Activated CD8-positive, alpha-beta T cell treated with anti-CD3 and anti-CD28 coated beads for 36 hours (primary cell): ENCODE measurements around the gene ZNF524. TPM values are rescaled to one million over a fixed set of nuclear protein-coding genes. Genes with fewer than 3 reads are reported as not detected.

Experiments
- ATAC-seq: fragments of 200-7000 bp; cut with Tn5 transposase; one replicate; pipeline ENCODE4 v1.10.0; 2021; ENCODE audit warnings: mild to moderate bottlenecking, moderate library complexity
- CTCF ChIA-PET: fragments of 350-600 bp; sonication (Branson Sonifier 250); formaldehyde crosslinking; loops from one replicate; lab custom pipeline; 2021; ENCODE audit warnings: antibody characterized with exemption; lab: Charles Lee
- POLR2A ChIA-PET: fragments of 350-600 bp; sonication (Branson Sonifier 250); formaldehyde crosslinking; loops from one replicate; lab custom pipeline; 2021; ENCODE audit warnings: antibody characterized with exemption; lab: Charles Lee
- DNase-seq: peaks from one replicate; pipeline ENCODE4 v3.0.0-alpha.2; 2020
- H3K27ac Mint-ChIP-seq: one replicate; pipeline ENCODE4 v1.8.0; 2021; ENCODE audit warnings: mild to moderate bottlenecking, mixed read lengths
- H3K27me3 Mint-ChIP-seq: one replicate; pipeline ENCODE4 v1.8.0; 2021; ENCODE audit warnings: mixed read lengths
- H3K36me3 Mint-ChIP-seq: one replicate; pipeline ENCODE4 v1.8.0; 2021; ENCODE audit warnings: low read depth, mixed read lengths
- H3K4me1 Mint-ChIP-seq: one replicate; pipeline ENCODE4 v1.8.0; 2021; ENCODE audit warnings: low read depth, mixed read lengths
- H3K4me3 Mint-ChIP-seq: one replicate; pipeline ENCODE4 v1.8.0; 2021; ENCODE audit warnings: mild to moderate bottlenecking, moderate library complexity, mixed read lengths
- H3K9me3 Mint-ChIP-seq: one replicate; pipeline ENCODE4 v1.8.0; 2021; ENCODE audit warnings: mixed read lengths
- intact Hi-C: fragments of 100-400 bp; cut with micrococcal nuclease; formaldehyde crosslinking; loops from one replicate; pipeline ENCODE4 v1.10.0; 2022
- total RNA-seq, 2 experiments: library from RNA; stranded (reverse); gene quantifications; one replicate each; pipeline ENCODE4 v1.2.3, GENCODE V29; 2021
- TF ChIP-seq, protein P1 (sequence below): fragments of 200-600 bp; IDR thresholded peaks from one replicate; pipeline ENCODE4 v1.8.0; 2022; ENCODE audit warnings: antibody characterized with exemption, mild to moderate bottlenecking

Gene ZNF524
- total RNA-seq, 2 experiments from 2014 or later: 11.0 to 12.3 TPM

DNA sequence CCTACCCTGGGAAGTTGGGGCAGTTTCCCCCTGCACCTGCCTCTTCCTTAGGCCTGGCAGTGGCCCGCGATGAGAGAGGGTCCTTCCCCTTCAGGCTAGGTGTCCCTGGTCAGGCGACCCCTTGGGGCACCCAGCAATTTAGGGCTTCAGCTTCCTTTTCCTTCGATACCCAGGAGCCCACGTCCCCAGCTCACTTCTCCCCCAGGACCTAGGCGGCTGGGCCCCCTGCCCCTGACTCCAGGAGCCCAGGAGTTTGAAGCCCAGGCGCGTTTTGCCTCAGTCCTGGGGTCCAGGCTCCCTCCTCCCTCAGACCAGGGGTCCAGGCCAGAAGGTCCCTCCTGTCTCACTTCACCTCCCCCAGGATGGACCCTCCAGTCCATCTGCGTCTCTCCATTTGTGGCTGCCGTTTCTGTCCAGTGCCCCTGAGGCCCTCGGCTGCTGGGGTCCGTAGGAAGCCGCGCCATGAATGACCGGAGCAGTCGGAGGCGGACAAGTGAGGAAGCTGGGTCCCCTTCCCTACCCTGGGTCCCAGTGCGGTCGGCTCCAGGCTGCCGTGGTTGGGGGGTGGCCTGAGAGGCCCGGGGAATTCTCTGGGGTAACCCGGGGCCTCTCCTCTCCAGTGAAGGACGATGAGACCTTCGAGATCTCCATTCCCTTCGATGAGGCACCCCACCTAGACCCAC lies 48.6 kb downstream of the ZNF524 start:
- DNase-seq: no peak
- Mint-ChIP-seq H3K4me1 (peaks cover 57% of the 10 kb centered on the region), H3K27ac (peak overlapping the region; percentile 82), H3K36me3 (peaks cover 39% of the 10 kb centered on the region), H3K9me3 (no peaks in the 10 kb centered on the region), H3K4me3 (peak overlapping the region; percentile 74), H3K27me3 (no peaks in the 10 kb centered on the region)
- ATAC-seq: no peak
- intact Hi-C loops: no loop called here
- ChIA-PET CTCF (interaction anchor here (1.3 to 5.2 kb wide), 3 partner anchors 9 to 16 kb away, joined by 6 to 36 read pairs (median 15); no protein-coding TSS in a partner anchor), POLR2A (interaction anchor here (1.3 to 3.0 kb wide), 3 partner anchors 9 to 19 kb away, joined by 4 to 9 read pairs (median 4); no protein-coding TSS in a partner anchor)
- TF ChIP-seq, protein P1, sequence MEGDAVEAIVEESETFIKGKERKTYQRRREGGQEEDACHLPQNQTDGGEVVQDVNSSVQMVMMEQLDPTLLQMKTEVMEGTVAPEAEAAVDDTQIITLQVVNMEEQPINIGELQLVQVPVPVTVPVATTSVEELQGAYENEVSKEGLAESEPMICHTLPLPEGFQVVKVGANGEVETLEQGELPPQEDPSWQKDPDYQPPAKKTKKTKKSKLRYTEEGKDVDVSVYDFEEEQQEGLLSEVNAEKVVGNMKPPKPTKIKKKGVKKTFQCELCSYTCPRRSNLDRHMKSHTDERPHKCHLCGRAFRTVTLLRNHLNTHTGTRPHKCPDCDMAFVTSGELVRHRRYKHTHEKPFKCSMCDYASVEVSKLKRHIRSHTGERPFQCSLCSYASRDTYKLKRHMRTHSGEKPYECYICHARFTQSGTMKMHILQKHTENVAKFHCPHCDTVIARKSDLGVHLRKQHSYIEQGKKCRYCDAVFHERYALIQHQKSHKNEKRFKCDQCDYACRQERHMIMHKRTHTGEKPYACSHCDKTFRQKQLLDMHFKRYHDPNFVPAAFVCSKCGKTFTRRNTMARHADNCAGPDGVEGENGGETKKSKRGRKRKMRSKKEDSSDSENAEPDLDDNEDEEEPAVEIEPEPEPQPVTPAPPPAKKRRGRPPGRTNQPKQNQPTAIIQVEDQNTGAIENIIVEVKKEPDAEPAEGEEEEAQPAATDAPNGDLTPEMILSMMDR: no peak

DNA sequence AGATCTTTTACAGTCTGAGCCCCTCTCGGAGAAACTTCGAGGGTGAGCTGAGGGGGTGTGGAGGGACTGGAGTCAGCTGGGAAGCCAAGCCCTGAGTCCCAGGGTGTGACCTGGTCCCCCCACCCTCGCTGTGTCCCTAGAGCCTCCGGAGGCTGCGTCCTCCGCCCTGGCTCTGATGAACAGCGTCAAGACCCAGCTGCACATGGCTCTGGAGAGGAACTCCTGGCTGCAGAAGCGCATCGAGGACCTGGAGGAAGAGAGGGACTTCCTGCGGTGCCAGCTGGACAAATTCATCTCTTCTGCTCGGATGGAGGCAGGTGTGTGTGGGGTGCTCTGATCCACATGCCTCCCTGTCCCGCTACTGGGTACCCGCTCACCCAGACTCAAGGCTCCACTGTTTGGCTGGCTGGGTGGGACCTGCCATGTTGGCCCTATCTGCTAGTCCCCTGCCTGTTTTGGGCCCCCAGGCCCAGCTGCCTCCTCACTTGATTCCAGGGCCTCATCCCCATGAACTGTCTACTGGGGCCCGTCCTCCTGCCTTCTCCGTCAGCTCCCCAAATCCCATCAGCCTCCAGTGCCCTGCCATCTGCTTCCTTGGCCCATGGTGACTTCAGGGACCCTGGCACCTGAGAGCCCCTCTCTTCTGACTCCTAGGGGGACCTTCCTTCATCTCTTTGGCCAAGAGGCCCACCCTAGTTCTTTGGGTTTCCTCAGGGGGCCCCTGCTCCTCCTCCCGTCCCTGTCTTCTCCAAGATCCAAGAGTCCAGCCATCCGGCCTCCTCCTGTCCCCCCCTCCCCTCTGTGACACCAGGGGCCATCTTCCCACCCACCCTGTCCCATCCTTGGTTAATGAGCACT lies 49.4 kb downstream of the ZNF524 start:
- DNase-seq (no peak), ATAC-seq (no peak)
- Mint-ChIP-seq H3K9me3 (no peaks in the 10 kb centered on the region), H3K27ac (peak overlapping the region; percentile 82), H3K4me3 (peak overlapping the region; percentile 74), H3K27me3 (no peaks in the 10 kb centered on the region), H3K36me3 (peaks cover 35% of the 10 kb centered on the region), H3K4me1 (peaks cover 50% of the 10 kb centered on the region)
- intact Hi-C loops: loop anchor here (10.0 kb wide), 1 partner anchor 395 kb away; the partner anchor contains the start of gene PPP6R1
- CTCF ChIA-PET: interaction anchor here (1.3 to 5.2 kb wide), 4 partner anchors 10 to 133 kb away, joined by 3 to 36 read pairs (median 10); no protein-coding TSS in a partner anchor
- TF ChIP-seq, protein P1: no peak
- POLR2A ChIA-PET: interaction anchor here (1.3 to 1.8 kb wide), 2 partner anchors 10 to 18 kb away, joined by 4 read pairs; no protein-coding TSS in a partner anchor

DNA sequence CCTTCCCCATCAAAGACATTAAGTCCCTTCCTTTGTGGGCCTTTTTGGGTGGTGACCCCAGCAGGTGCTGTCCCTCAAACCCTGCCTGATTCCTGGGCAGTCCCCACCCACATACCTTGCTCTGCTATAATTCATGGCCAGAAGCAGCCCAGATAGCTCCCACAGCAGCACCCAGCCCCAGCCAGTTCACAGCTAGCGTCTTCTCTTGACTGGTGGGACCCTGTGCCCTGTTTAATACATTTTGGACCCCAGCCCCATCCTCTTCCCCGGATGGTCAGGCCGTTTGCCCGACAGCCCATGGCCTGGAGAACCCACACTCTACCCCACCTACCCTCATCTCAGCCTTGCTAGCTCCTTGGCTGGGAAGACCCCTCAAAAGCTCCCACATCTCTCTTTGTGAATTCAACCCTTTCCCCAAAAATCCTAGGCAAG lies 50.1 kb downstream of the ZNF524 start:
- DNase-seq (peak; percentile 81), ATAC-seq (no peak)
- Mint-ChIP-seq H3K4me3 (peak overlapping the region; percentile 74), H3K27ac (peak overlapping the region; percentile 82), H3K27me3 (no peaks in the 10 kb centered on the region), H3K36me3 (peaks cover 29% of the 10 kb centered on the region), H3K9me3 (no peaks in the 10 kb centered on the region), H3K4me1 (peaks cover 46% of the 10 kb centered on the region)
- TF ChIP-seq, protein P1: no peak
- intact Hi-C loops: loop anchor here (10.0 kb wide), 1 partner anchor 395 kb away; the partner anchor contains the start of gene PPP6R1
- ChIA-PET POLR2A (interaction anchor here (1.3 to 1.8 kb wide), 2 partner anchors 10 to 17 kb away, joined by 4 read pairs; no protein-coding TSS in a partner anchor), CTCF (interaction anchor here (1.3 to 5.2 kb wide), 3 partner anchors 10 to 134 kb away, joined by 3 to 36 read pairs (median 6); no protein-coding TSS in a partner anchor)

DNA sequence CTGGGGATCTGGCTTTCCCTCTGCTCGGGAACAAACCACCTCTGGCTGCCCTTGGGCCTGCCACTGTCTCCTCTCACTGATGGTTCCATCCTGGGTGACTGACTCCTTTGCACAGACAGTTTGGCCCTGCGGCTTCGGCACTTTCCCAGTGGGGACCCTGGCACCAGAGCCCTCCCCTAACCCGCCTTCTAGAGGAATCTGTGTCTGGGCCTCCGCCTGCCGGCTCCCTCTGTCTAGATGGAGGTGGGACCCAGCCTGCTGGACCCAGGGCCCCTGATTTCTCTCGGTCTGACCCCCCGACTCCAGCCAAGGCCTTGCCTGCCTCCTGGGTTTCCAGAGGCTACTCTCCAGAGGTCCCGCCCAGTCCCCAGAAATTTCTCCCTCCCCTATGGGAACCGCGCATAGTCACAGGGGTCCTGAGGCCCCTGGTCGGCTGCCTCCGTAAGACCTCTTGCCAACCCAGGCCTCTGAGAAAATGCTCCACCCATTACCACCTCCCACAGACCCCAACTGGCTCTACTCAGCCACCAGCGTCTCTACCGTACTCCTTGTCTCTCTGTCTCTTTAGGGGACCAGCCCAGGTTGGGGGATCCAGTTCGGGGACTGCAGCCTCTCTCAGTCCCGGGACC lies 50.6 kb downstream of the ZNF524 start:
- H3K36me3 Mint-ChIP-seq: peaks cover 28% of the 10 kb centered on the region
- TF ChIP-seq, protein P1: no peak
- peak overlapping the region; percentile 82 for H3K27ac Mint-ChIP-seq
- intact Hi-C loops: loop anchor here (10.0 kb wide), 1 partner anchor 396 kb away; the partner anchor contains the start of gene PPP6R1
- H3K9me3 Mint-ChIP-seq: no peaks in the 10 kb centered on the region
- DNase-seq (no peak), ATAC-seq (no peak)
- H3K27me3 Mint-ChIP-seq: no peaks in the 10 kb centered on the region
- peaks cover 40% of the 10 kb centered on the region for H3K4me1 Mint-ChIP-seq
- POLR2A ChIA-PET: no interaction called here
- H3K4me3 Mint-ChIP-seq: peak overlapping the region; percentile 74
- CTCF ChIA-PET: interaction anchor here (1.3 to 5.2 kb wide), 2 partner anchors 18 to 134 kb away, joined by 3 to 36 read pairs; no protein-coding TSS in a partner anchor
